ENCODE results near the gene ADAMTS2. TPM values are rescaled to one million over a fixed set of nuclear protein-coding genes. Genes with fewer than 3 reads are reported as not detected.

ADAMTS2 gene
- total RNA-seq, 4 donors from 2014 or later, result 2.3 to 10.6 (median 3.0) TPM

- H3K4me3 ChIP-seq (ENCODE audit: low read depth, poor library complexity, severe bottlenecking), result no peak overlapping the region
- 62 to 68% methylated on average over 19 to 25 of the region's 26 CpGs for WGBS, 2 donors
- intact Hi-C loops (cut with DNase I; ENCODE audit: low total_unique reads), result no loop called here
- no peak for DNase-seq (ENCODE audit: low spot score in 2 of 2)
- TF ChIP-seq CTCF (IDR thresholded peaks at IDR 0.05), result no peak
- no peak for TF ChIP-seq POLR2A (IDR thresholded peaks at IDR 0.05)
These were observed 154.3 kb downstream of the ADAMTS2 start for GRCh38 chr5:179190851-179191505.

GRCh38 chr5:179188636-179189035, 156.6 kb downstream of the ADAMTS2 start:
- TF ChIP-seq CTCF (IDR thresholded peaks at IDR 0.05), result no peak
- TF ChIP-seq POLR2A (IDR thresholded peaks at IDR 0.05), result no peak
- no peak for DNase-seq (ENCODE audit: low spot score in 2 of 2)
- WGBS, 2 donors, result 74 to 84% methylated on average over 9 of the region's 9 CpGs
- intact Hi-C loops (cut with DNase I; ENCODE audit: low total_unique reads), result no loop called here
- H3K4me3 ChIP-seq (ENCODE audit: low read depth, poor library complexity, severe bottlenecking), result no peak overlapping the region

GRCh38 chr5:179187681-179188575, 157.3 kb downstream of the ADAMTS2 start:
- WGBS, 2 donors, result 73% methylated on average over 11 to 13 of the region's 13 CpGs
- H3K4me3 ChIP-seq (ENCODE audit: low read depth, poor library complexity, severe bottlenecking), result no peak overlapping the region
- DNase-seq (ENCODE audit: low spot score in 2 of 2), result no peak
- intact Hi-C loops (cut with DNase I; ENCODE audit: low total_unique reads), result no loop called here
- TF ChIP-seq CTCF (IDR thresholded peaks at IDR 0.05), result no peak
- TF ChIP-seq POLR2A (IDR thresholded peaks at IDR 0.05), result no peak

- TF ChIP-seq POLR2A (IDR thresholded peaks at IDR 0.05) (no peak), CTCF (IDR thresholded peaks at IDR 0.05) (no peak)
- WGBS, 2 donors, result 87 to 92% methylated on average over 9 of the region's 9 CpGs
- no peak overlapping the region for H3K4me3 ChIP-seq (ENCODE audit: low read depth, poor library complexity, severe bottlenecking)
- intact Hi-C loops (cut with DNase I; ENCODE audit: low total_unique reads), result no loop called here
- no peak for DNase-seq (ENCODE audit: low spot score in 2 of 2)
These were observed 158.0 kb downstream of the ADAMTS2 start for GRCh38 chr5:179187229-179187678.

GRCh38 chr5:179186801-179187200, 158.5 kb downstream of the ADAMTS2 start:
- no peak for DNase-seq (ENCODE audit: low spot score in 2 of 2)
- 82 to 87% methylated on average over 12 of the region's 12 CpGs for WGBS, 2 donors
- intact Hi-C loops (cut with DNase I; ENCODE audit: low total_unique reads), result no loop called here
- no peak overlapping the region for H3K4me3 ChIP-seq (ENCODE audit: low read depth, poor library complexity, severe bottlenecking)
- TF ChIP-seq CTCF (IDR thresholded peaks at IDR 0.05) (no peak), POLR2A (IDR thresholded peaks at IDR 0.05) (no peak)

Measured in lower leg skin (tissue), 4 donors.